ENCODE results near the gene KBTBD8.

KBTBD8 gene

GRCh38 chr3:66996696-66997095 is 1.4 kb upstream of the KBTBD8 start:
- Histone ChIP-seq H2AK5ac (ENCODE audit: low read length) (no peak overlapping the region), H4K8ac (ENCODE audit: low read depth, low read length) (no peak overlapping the region), H2AFZ (ENCODE audit: insufficient read depth, low read length, poor library complexity) (no peak overlapping the region), H3K4me2 (ENCODE audit: low read length) (no peak overlapping the region), H3K36me3 (ENCODE audit: control insufficient read depth in 1 of 2, insufficient read depth in 2 of 2, low read length in 2 of 2) (no peaks in the 10 kb centered on the region), H4K91ac (ENCODE audit: low read depth, low read length) (no peak overlapping the region), H3K4me3 (ENCODE audit: low read depth, low read length) (no peak overlapping the region), H3K9ac (ENCODE audit: low read length) (no peak overlapping the region), H3K14ac (ENCODE audit: low read length) (no peak overlapping the region), H2BK120ac (ENCODE audit: insufficient read depth, low read length, poor library complexity) (no peak overlapping the region), H3K4me1 (ENCODE audit: control insufficient read depth in 1 of 2, insufficient read depth in 2 of 2, low read length in 2 of 2) (peaks cover 2 to 5% of the 10 kb centered on the region in 2 experiments), H3K27me3 (ENCODE audit: insufficient read depth, low read length) (no peaks in the 10 kb centered on the region), H4K12ac (ENCODE audit: low read depth, low read length) (no peak overlapping the region), H3K79me1 (ENCODE audit: low read length) (no peaks in the 10 kb centered on the region), H3K23ac (ENCODE audit: low read length) (no peak overlapping the region), H3K4ac (ENCODE audit: low read depth, low read length) (no peak overlapping the region), H3K9me3 (ENCODE audit: insufficient read depth, low read depth, low read length) (no peaks in the 10 kb centered on the region), H3K79me2 (ENCODE audit: control insufficient read depth, insufficient read depth, low read length, poor library complexity) (no peaks in the 10 kb centered on the region), H2BK12ac (ENCODE audit: low read length) (no peak overlapping the region), H2BK5ac (ENCODE audit: low read depth, low read length, poor library complexity) (no peak overlapping the region), H3K27ac (ENCODE audit: low read depth, low read length) (no peak overlapping the region), H3K18ac (ENCODE audit: low read length) (no peak overlapping the region)
- DNase-seq = no peak
- no CpG with 5 or more reads among the region's 4 CpGs for WGBS (ENCODE audit: extremely low coverage, insufficient coverage, insufficient read length)

GRCh38 chr3:66997560-66998112 is 471 bp upstream of the KBTBD8 start:
- no peak overlapping the region for H3K18ac ChIP-seq (ENCODE audit: low read length)
- no peak overlapping the region for H2AK5ac ChIP-seq (ENCODE audit: low read length)
- H2AFZ ChIP-seq (ENCODE audit: insufficient read depth, low read length, poor library complexity) = peak overlapping the region; percentile 93
- H3K79me2 ChIP-seq (ENCODE audit: control insufficient read depth, insufficient read depth, low read length, poor library complexity) = no peaks in the 10 kb centered on the region
- no peak overlapping the region for H2BK5ac ChIP-seq (ENCODE audit: low read depth, low read length, poor library complexity)
- H2BK12ac ChIP-seq (ENCODE audit: low read length) = no peak overlapping the region
- no peaks in the 10 kb centered on the region for H3K79me1 ChIP-seq (ENCODE audit: low read length)
- H4K12ac ChIP-seq (ENCODE audit: low read depth, low read length) = no peak overlapping the region
- no peak overlapping the region for H3K23ac ChIP-seq (ENCODE audit: low read length)
- H3K27me3 ChIP-seq (ENCODE audit: insufficient read depth, low read length) = no peaks in the 10 kb centered on the region
- H3K9me3 ChIP-seq (ENCODE audit: insufficient read depth, low read depth, low read length) = no peaks in the 10 kb centered on the region
- peak overlapping the region; percentile 75 for H3K4me2 ChIP-seq (ENCODE audit: low read length)
- no peak overlapping the region for H2BK120ac ChIP-seq (ENCODE audit: insufficient read depth, low read length, poor library complexity)
- no peak overlapping the region for H3K27ac ChIP-seq (ENCODE audit: low read depth, low read length)
- H3K14ac ChIP-seq (ENCODE audit: low read length) = no peak overlapping the region
- H3K4ac ChIP-seq (ENCODE audit: low read depth, low read length) = no peak overlapping the region
- H3K4me1 ChIP-seq (ENCODE audit: control insufficient read depth in 1 of 2, insufficient read depth in 2 of 2, low read length in 2 of 2) = peaks cover 2 to 5% of the 10 kb centered on the region in 2 experiments
- no peak overlapping the region for H3K9ac ChIP-seq (ENCODE audit: low read length)
- no peak overlapping the region for H3K4me3 ChIP-seq (ENCODE audit: low read depth, low read length)
- no CpG with 5 or more reads among the region's 18 CpGs for WGBS (ENCODE audit: extremely low coverage, insufficient coverage, insufficient read length)
- H3K36me3 ChIP-seq (ENCODE audit: control insufficient read depth in 1 of 2, insufficient read depth in 2 of 2, low read length in 2 of 2) = no peaks in the 10 kb centered on the region
- peak overlapping the region; percentile 60 for H4K8ac ChIP-seq (ENCODE audit: low read depth, low read length)
- H4K91ac ChIP-seq (ENCODE audit: low read depth, low read length) = no peak overlapping the region
- peak in 1 of 2 donors; percentile 98 for DNase-seq

- Histone ChIP-seq H3K9ac (ENCODE audit: low read length) (peak overlapping the region; percentile 1), H3K9me3 (ENCODE audit: insufficient read depth, low read depth, low read length) (no peaks in the 10 kb centered on the region), H3K18ac (ENCODE audit: low read length) (no peak overlapping the region), H2AK5ac (ENCODE audit: low read length) (no peak overlapping the region), H3K36me3 (ENCODE audit: control insufficient read depth in 1 of 2, insufficient read depth in 2 of 2, low read length in 2 of 2) (no peaks in the 10 kb centered on the region), H3K4me1 (ENCODE audit: control insufficient read depth in 1 of 2, insufficient read depth in 2 of 2, low read length in 2 of 2) (peaks cover 2 to 5% of the 10 kb centered on the region in 2 experiments), H2BK5ac (ENCODE audit: low read depth, low read length, poor library complexity) (no peak overlapping the region), H3K14ac (ENCODE audit: low read length) (no peak overlapping the region), H4K8ac (ENCODE audit: low read depth, low read length) (peak overlapping the region; percentile 61), H3K79me2 (ENCODE audit: control insufficient read depth, insufficient read depth, low read length, poor library complexity) (no peaks in the 10 kb centered on the region), H2AFZ (ENCODE audit: insufficient read depth, low read length, poor library complexity) (peak overlapping the region; percentile 65), H4K91ac (ENCODE audit: low read depth, low read length) (no peak overlapping the region), H3K27me3 (ENCODE audit: insufficient read depth, low read length) (no peaks in the 10 kb centered on the region), H3K27ac (ENCODE audit: low read depth, low read length) (no peak overlapping the region), H3K4ac (ENCODE audit: low read depth, low read length) (no peak overlapping the region), H3K79me1 (ENCODE audit: low read length) (no peaks in the 10 kb centered on the region), H2BK12ac (ENCODE audit: low read length) (no peak overlapping the region), H3K4me2 (ENCODE audit: low read length) (peak overlapping the region; percentile 91), H4K12ac (ENCODE audit: low read depth, low read length) (no peak overlapping the region), H3K4me3 (ENCODE audit: low read depth, low read length) (peak overlapping the region; percentile 100), H3K23ac (ENCODE audit: low read length) (no peak overlapping the region), H2BK120ac (ENCODE audit: insufficient read depth, low read length, poor library complexity) (no peak overlapping the region)
- peak in 1 of 2 donors; percentile 43 for DNase-seq
- whole genome bisulfite sequencing (ENCODE audit: extremely low coverage, insufficient coverage, insufficient read length) = no CpG with 5 or more reads among the region's 10 CpGs
These were observed 763 bp downstream of the KBTBD8 start for GRCh38 chr3:66998904-66999235.

- Histone ChIP-seq H4K12ac (ENCODE audit: low read depth, low read length) (no peak overlapping the region), H2BK120ac (ENCODE audit: insufficient read depth, low read length, poor library complexity) (no peak overlapping the region), H3K36me3 (ENCODE audit: control insufficient read depth in 1 of 2, insufficient read depth in 2 of 2, low read length in 2 of 2) (no peaks in the 10 kb centered on the region), H3K9me3 (ENCODE audit: insufficient read depth, low read depth, low read length) (no peaks in the 10 kb centered on the region), H3K23ac (ENCODE audit: low read length) (no peak overlapping the region), H3K9ac (ENCODE audit: low read length) (no peak overlapping the region), H4K8ac (ENCODE audit: low read depth, low read length) (no peak overlapping the region), H3K79me2 (ENCODE audit: control insufficient read depth, insufficient read depth, low read length, poor library complexity) (no peaks in the 10 kb centered on the region), H2AK5ac (ENCODE audit: low read length) (no peak overlapping the region), H2AFZ (ENCODE audit: insufficient read depth, low read length, poor library complexity) (no peak overlapping the region), H2BK5ac (ENCODE audit: low read depth, low read length, poor library complexity) (no peak overlapping the region), H3K27me3 (ENCODE audit: insufficient read depth, low read length) (no peaks in the 10 kb centered on the region), H3K4me2 (ENCODE audit: low read length) (no peak overlapping the region), H3K4ac (ENCODE audit: low read depth, low read length) (no peak overlapping the region), H3K4me1 (ENCODE audit: control insufficient read depth in 1 of 2, insufficient read depth in 2 of 2, low read length in 2 of 2) (peaks cover 2 to 5% of the 10 kb centered on the region in 2 experiments), H3K79me1 (ENCODE audit: low read length) (no peaks in the 10 kb centered on the region), H3K14ac (ENCODE audit: low read length) (no peak overlapping the region), H3K27ac (ENCODE audit: low read depth, low read length) (no peak overlapping the region), H3K18ac (ENCODE audit: low read length) (no peak overlapping the region), H2BK12ac (ENCODE audit: low read length) (no peak overlapping the region), H4K91ac (ENCODE audit: low read depth, low read length) (no peak overlapping the region), H3K4me3 (ENCODE audit: low read depth, low read length) (no peak overlapping the region)
- DNase-seq = peak in 1 of 2 donors; percentile 35
- no CpG with 5 or more reads among the region's 2 CpGs for WGBS (ENCODE audit: extremely low coverage, insufficient coverage, insufficient read length)
These were observed 1.9 kb downstream of the KBTBD8 start for GRCh38 chr3:67000009-67000408.
